PC-3 (cell line): ENCODE results near the gene ACAT2.

Experiments used
- EZH2 ChIP-seq: fragments of 300-600 bp; sonication (generic); IDR thresholded peaks from one replicate; pipeline ENCODE4 v1.6.1; 2017; ENCODE audit warnings: antibody characterized with exemption, mild to moderate bottlenecking, low read length; ENCODE audit not compliant: unreplicated experiment
- EZH2phosphoT487 ChIP-seq: fragments of 300-600 bp; sonication (generic); IDR thresholded peaks from 2 replicates; pipeline ENCODE4 v1.6.1; 2018; ENCODE audit warnings: mild to moderate bottlenecking, antibody characterized with exemption, low read length, borderline replicate concordance
- TF ChIP-seq, protein P1 (sequence below): fragments of 300-600 bp; sonication (generic); conservative IDR thresholded peaks from 2 replicates; pipeline ENCODE4 v1.5.1; 2017; ENCODE audit warnings: antibody characterized with exemption, low read depth, mild to moderate bottlenecking, low read length

DNA sequence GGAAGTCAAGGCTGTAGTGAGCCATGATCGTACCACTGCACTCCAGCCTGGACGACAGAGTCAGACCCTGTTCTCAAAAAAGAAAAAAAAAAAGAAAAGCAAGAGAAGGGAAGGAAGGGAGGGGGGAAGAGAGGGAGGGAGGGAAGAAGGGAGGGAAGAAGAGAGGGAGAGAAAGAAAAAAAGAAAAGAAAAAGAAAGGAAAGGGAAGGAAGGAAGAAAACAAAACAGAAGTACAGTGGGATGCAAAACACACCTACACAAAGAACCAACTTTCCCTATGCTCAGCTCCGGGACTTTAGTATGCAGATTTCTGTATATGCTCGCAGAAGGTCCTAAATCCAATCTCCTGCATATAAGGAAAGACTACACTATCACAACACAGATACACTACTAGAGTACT, 37.1 kb upstream of the ACAT2 start:
- TF ChIP-seq, protein P1, sequence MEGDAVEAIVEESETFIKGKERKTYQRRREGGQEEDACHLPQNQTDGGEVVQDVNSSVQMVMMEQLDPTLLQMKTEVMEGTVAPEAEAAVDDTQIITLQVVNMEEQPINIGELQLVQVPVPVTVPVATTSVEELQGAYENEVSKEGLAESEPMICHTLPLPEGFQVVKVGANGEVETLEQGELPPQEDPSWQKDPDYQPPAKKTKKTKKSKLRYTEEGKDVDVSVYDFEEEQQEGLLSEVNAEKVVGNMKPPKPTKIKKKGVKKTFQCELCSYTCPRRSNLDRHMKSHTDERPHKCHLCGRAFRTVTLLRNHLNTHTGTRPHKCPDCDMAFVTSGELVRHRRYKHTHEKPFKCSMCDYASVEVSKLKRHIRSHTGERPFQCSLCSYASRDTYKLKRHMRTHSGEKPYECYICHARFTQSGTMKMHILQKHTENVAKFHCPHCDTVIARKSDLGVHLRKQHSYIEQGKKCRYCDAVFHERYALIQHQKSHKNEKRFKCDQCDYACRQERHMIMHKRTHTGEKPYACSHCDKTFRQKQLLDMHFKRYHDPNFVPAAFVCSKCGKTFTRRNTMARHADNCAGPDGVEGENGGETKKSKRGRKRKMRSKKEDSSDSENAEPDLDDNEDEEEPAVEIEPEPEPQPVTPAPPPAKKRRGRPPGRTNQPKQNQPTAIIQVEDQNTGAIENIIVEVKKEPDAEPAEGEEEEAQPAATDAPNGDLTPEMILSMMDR, result no peak
- no peak for TF ChIP-seq EZH2
- no peak for TF ChIP-seq EZH2phosphoT487
